ENCODE results near the gene DOCK2.
"Not testable (repeated sequence)": the region's sequence is repeated elsewhere in the genome, so short reads cannot be mapped to it uniquely, and the experiment has no call there.

Gene DOCK2

DNA sequence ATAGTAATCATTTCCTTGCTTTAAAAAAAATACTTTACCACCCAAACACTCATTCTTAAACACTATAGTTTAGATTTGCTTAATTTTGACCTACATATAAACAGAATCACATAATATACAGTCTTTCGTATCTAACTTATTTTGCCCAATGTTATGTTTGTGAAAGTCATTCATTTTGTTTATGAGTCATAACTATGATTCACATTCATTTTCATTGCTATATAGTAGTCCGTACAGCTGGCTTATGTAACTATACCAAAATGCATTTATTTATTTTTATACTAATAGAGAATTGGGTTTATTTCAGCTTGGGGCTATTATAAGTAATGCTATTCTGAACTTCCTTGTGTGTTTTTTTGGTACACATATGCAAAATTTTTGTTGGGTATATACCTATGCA lies 434.7 kb downstream of the DOCK2 start:
- ATAC-seq = no peak

DNA sequence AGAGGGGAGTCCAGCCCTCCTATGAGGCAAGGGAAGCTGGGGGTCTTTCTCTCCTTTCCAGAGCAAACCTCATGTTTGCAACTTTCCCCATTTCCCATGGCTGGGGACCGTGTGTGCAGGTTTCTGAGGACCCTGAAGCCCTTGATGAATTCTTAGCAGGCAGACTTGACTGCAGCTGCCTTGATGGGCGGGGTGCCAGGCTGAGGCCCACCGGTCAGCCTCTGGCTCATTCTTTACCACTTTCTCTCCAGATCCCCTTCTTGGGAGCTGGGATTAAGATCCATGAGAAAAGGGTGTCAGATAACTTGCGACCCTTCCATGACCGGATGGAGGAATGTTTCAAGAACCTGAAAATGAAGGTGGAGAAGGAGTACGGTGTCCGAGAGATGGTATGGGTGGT lies 438.6 kb downstream of the DOCK2 start:
- no peak for ATAC-seq

DNA sequence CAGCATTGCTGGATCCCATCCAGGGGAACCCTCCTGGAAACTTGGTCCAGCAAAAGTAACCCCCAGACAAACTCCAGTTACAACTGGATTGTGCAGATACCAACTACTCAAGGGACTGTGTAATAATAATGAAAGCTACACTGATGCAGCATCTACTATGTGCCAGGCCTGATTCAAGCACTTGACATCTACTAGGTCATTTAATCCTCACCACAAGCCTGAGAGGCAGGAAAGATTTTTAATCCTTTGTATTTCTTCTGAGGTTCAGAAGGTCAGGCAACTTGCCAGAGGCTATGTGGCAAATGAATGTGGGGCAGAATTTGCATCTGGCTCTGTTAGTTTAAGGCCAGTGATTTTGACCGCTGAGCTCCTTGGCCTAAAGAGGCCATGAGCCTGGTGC lies 439.1 kb downstream of the DOCK2 start:
- ATAC-seq = no peak

DNA sequence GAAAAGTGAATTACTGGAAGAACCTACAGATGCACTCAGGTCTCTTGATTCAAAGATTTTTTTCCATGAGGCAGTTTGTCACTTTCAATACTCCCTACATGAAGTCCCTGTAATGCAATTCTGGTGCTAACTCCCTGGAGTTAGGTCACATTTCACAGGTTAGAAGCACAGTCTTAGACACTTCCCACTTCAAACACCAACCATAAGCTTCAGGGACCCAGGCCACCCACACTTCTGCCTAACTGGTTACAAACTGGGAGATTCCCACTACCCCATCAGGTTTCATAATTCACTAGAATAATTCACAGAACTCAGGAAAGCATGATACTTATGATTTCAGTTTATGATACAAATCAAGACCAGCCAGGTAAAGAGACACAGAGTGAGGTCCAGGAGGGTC lies 439.7 kb downstream of the DOCK2 start:
- no peak for ATAC-seq

DNA sequence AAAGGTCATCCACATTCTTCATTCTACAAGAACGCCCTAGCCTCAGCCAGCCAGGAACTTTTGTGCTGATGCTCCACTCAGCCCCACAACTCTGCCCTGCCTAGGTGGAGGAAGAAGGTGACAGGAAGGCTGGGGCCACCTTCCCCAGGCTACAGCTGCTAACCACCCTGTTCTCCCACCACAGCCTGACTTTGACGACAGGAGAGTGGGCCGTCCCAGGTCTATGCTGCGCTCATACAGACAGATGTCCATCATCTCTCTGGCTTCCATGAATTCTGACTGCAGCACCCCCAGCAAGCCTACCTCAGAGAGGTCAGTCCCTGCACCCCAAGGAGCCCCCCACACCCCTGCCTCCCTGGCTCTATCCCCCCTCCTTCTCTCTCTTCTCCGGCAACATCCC lies 440.5 kb downstream of the DOCK2 start:
- no peak for ATAC-seq

DNA sequence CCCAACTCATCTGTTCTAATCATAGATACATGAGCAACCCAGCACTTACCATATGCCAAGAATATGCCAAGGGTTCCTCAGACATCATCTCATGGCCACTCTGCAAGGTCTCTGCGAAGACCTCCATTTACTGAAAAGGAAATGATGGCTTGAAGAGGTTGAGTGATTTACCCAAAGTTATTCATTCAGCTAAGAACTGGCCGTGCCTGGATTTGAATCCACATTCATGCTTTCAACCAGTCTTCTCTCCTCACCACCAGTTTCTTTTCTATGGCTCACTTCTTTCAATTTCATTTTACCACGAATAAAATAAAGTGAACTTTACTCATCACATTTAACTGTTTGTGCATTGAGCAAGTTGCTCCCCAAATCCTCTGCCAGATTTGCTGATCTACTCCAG lies 441.4 kb downstream of the DOCK2 start:
- no peak for ATAC-seq

DNA sequence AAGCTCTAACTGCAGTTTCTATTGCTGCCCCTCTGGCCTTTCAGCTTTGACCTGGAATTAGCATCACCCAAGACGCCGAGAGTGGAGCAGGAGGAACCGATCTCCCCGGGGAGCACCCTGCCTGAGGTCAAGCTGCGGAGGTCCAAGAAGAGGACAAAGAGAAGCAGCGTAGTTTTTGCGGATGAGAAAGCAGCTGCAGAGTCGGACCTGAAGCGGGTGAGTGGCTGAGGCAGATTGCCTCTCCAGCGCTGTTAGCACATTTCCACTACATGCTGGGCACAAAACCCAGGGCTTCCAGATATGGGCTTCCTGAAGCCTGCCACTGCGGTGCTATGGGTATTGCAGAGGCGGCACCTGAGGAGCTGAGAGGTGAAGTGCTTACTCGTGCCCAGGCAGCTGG lies 441.9 kb downstream of the DOCK2 start:
- ATAC-seq = no peak

DNA sequence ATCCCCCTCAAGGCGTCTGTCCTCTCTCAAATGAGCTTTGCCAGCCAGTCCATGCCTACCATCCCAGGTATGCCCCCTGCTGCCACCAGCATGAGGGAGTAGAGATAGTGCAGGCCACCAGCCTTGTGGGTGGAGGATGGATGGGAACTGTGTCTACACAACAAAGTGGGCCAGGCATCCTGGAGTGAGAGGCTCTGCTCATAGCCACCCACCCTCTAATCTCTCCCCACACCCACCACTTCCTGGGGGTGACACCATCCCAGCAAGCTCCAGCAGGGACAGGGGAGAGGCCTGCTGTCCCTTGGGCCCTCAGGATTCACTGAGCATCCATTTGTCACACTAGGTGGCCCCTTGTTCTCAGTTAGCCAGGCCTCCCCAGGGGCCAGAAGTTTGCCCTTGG lies 443.1 kb downstream of the DOCK2 start:
- ATAC-seq = no peak

DNA sequence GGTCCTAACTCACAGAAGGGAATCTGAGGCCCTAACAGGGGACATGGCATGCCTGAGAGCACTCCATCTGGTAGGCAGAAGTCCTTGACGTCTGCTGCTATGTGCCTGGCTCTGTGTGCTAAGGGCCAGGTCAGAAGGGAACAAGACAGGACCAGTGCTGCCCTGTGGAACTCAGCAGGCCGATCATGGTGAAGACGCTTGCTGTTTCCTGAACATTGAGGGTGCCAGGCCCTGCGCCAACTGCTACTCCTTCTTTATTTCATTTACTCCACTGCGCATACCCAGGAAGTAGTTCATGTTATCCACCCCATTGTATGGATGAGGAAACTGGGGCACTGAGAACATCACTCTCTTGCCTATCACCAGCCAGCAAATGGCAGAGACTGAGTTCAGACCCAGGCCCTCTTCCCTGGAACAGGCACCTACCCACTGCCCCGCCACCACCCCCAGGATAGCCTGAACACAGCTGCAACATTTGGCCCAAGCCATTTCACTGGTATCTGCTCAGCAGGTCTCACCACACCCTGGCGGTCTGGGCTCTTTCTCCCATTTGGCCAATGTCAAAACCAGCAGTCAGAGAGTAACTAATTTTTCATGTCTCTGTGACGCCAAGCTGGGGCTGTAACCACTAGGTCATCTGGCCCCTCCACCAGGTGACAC lies 443.8 kb downstream of the DOCK2 start:
- no peak for ATAC-seq

DNA sequence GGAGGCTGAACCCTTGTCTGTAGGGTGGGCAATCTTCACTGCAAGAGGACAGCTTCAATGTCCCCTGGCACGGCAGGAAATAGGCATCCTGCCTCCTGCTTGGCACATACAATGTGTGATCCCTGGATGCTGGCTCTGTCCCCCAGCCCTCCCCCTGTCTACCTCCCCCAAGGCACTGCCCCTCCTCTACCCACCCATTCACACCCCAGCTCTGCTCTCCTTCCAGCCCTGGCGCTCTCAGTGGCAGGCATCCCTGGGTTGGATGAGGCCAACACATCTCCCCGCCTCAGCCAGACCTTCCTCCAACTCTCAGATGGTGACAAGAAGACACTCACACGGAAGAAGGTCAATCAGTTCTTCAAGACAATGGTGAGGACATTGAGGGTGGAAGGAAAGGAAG lies 444.5 kb downstream of the DOCK2 start:
- ATAC-seq = no peak

DNA sequence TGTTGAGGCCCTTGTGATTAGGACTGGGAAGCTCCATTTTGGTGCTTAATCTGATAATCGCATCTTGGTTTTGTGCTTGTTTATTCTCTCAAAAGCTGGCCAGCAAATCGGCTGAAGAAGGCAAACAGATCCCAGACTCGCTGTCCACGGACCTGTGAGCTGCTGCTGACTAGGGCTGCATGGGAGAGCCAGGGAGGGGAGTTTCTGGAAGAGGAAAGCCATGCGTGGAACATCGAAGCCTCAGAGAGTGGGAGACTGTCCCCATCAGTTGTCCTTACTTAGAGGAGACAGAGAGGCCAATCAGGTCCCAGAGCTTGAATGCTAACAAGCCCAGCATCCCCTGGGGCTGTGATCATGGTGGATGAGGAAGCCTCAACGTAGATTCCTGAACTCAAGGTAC lies 445.6 kb downstream of the DOCK2 start:
- no peak for ATAC-seq

DNA sequence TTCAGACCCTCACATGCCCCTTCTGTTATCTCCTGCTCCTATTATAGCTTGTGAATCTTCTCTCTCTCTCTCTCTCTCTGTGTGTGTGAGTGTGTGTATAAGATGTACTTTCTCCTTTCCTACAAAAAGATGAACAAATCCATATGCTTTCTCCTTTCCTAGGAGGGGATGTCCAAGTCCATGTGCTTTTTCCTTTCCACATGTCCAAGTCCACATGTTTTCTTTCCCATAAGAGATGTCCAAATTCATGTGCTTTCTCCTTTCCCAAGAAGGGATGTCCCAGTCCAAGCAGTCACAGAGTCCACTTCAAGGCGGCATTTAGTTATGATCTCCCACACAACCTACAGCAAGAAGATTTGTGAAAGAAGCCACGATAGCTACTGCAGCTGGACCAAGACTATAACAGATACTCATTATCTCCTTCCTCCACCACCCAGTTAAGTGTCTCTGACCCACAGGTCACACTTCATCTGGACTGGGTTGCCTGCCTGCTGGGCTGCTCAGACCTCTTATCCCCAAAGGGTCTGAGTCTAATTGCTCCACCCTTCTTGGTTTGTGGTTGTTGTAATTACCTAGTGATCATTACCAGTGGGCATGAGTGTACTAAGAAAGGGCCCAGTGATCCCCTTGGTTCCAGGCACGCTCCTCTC lies 450.2 kb downstream of the DOCK2 start:
- no peak for ATAC-seq

DNA sequence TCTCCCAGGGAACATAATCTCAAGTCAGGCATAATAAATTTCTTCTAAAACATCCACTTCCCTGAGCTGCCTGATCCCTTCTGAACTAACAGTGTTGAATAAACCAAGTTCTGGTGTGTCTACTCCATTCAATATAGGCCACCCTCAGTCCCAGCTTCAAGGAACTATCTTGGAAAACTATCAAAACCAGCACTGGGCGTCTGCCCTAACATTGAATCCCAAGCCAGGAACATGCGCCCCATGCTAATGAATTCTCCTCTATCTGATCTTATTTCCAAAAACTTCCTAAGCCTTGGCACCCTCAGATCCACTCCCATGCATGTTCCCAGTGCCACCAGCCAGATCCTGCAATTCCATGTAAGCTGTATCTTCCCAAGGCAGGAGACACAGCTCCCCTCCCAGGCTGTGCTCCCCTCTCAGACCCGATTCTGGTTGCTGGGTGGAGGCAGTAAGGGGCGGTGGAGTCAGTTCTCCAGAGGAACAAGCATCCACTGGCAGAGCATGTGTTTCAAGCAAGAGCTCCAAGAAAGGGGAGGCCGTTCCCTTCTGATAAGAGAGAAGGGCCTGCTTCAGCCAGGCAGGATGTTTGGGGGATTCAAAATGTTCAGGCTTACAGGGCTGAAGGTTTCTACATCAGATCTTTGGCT lies 455.5 kb downstream of the DOCK2 start:
- no peak for ATAC-seq

DNA sequence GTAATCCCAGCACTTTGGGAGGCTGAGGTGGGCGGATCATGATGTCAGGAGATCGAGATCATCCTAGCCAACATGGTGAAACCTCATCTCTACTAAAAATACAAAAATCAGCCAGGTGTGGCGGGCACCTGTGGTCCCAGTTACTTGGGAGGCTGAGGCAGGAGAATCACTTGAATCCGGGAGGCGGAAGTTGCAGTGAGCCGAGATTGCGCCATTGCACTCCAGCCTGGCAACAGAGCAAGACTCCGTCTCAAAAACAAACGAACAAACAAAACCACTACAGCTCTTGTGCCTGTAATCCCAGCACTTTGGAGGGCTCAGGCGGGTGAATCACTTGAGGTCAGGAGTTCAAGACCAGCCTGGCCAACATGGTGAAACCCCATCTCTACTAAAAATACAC lies 457.3 kb downstream of the DOCK2 start:
- not testable (repeated sequence) for ATAC-seq

DNA sequence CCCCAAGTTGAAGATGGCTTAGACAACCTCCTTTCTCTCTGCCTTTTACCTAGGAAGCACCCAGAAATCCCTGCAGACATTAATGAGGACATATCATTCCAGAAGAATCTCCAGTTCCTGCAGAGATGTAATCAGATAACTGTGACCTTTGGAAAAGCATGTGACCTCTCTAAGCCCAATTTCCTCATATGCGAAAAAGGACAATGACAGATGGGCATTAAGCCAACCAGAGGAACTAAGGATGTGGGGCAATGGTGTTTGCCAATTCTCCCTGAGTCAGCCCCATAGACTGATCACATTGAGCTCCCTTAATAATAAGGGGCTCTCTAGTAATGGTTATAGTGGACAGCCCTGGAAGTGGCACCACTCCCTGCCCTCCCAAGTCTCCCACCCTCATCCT lies 458.6 kb downstream of the DOCK2 start:
- ATAC-seq = no peak

DNA sequence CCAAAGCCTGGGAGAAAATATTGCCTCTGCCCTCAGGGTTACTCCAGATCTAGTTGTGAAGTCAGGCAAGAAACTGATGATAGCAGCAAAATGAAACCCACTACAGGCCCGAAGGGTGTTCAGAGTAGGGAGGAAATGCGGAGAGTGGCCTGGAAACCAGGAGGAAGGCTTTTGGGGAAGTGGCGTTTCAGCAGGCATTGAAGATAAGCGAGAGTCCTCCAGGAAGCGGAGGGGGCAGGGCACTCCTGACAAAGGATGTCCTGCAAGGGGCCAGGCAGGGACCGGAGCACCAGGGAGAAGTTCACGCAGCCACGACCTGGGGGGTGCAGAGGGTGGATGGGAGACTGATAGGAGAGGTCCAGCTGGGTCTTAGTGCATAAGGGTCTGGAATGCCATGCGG lies 460.9 kb downstream of the DOCK2 start:
- no peak for ATAC-seq

DNA sequence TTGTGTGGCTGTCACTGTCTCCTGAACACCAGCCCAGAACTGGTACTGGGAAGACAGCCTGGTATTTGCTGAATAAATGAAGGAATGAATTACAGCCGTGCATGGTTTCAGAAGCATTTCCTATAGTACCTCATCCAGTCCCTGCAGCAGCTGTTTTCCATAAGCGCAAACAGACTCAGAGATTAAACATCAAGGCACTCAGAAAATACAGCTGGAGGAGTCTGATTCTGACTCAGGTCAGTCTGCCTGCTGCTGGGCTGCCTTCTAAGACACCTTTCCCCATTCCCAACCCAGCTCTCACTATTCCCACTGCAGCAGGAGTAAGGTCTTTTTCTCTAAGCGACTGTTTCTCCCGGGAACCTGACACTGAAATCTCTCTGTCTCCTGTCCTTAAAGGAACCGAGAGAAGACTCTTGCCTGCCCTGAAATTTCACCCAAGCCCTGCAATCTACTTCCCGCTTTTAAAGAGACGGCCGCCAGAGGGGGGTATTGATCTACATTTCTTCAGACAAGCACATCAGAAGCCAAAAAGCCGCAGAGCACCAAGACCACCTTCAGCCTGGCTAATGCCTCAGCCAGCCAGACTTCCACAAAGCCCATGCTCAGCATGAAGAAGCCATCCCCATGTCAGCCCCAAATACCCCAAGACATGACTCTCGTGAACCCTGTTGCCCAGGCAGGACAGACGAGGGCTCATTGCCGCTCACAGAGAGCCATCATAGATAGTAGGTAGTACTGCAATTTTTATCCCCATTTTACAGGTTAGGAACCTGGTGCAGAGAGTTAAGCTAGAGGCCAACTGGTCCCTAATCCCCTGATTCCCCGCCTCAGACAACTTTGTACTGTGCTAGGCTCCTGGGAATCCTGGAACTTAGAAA lies 463.2 kb downstream of the DOCK2 start:
- ATAC-seq = peak in 1 of 2 donors; percentile 33

DNA sequence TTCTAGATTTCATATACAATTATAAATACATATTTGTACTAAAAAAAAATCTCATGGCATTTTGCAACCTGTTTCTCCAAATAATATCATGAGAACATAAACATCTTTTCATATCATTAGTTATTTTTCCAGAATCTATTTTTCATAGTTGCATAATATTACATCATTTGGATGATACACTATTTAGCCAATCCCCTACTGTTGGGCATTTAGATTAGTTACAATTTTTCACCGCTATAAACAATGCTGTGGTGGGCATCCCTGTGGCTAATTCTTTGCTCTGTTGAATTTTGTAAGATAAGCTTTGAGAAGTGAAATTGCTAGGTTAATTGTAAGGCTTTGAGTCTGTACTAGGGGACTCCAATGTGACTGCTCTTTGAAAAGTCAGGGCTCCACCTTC lies 466.4 kb downstream of the DOCK2 start:
- no peak for ATAC-seq

DNA sequence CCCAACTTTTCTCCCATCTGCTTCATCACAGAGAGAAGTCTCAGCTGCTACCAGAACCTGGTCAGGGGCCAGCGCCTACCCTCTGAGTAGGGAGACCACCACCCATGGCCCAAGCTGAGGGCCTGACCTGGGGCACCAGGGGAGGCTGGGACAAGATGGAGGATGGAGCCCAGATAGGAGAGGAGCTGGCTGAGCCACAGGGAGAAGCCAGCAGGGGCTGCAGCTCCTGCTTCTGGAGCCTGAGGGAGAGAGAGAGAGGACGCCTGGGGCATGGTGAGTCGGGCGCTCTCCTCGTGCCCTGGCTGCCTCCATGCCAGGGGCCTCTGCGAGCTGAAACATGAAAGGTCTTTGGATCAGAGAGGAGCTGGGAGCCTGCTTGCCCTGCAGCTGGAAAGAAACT lies 467.2 kb downstream of the DOCK2 start:
- no peak for ATAC-seq

DNA sequence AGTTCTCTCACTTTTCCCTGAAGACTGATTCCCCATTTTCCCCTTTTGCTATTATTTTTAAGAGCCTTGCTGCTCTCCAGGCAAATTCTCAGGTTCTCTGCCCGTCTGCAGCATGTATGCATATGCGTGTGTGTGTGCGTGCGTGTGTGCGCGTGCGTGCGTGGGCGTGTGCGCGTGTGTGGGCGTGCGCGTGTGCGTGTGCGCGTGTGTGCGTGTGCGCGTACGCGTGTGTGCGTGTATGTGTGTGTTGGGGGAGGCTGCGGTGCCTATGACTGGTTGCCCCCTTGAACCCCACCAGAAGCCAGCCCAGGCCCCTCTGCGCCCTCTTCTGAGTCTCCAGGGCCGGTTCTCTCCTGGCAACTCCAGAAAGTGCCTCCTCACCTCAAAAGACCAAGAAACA lies 467.6 kb downstream of the DOCK2 start:
- ATAC-seq = no peak

DNA sequence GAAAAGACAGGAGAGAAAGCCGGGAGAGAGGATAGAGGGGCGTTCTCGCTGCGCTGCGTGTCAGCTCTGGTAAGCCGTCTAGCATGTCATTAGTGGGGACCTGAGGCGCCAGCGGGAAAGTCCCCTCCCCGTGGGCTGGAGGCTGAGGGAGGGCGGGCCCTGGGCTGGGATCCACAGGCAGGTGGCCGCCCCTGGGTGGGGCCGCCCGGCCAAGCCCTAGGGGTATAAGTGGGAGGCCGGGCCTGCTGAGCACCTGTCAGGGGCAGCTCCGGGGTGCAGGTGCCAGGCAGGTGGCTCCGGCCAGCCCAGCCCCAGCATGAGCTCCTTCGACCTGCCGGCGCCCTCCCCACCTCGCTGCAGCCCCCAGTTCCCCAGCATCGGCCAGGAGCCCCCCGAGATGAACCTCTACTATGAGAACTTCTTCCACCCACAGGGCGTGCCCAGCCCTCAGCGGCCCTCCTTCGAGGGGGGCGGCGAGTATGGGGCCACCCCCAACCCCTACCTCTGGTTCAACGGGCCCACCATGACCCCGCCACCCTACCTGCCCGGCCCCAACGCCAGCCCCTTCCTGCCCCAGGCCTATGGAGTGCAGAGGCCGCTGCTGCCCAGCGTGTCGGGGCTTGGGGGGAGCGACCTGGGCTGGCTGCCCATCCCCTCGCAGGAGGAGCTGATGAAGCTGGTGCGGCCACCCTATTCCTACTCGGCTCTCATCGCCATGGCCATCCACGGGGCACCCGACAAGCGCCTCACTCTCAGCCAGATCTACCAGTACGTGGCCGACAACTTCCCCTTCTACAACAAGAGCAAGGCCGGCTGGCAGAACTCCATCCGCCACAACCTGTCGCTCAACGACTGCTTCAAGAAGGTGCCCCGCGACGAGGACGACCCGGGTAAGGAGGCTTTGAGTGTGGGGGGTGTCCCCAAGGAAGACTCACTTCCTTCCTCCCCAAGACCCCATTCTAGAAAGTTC lies 468.9 kb downstream of the DOCK2 start, which contains the start of gene FOXI1:
FOXI1 (plus strand) TSS at position 256 of the 970 bp plus-strand sequence; CDS start at position 317, 61 bp downstream.
- ATAC-seq = no peak

DNA sequence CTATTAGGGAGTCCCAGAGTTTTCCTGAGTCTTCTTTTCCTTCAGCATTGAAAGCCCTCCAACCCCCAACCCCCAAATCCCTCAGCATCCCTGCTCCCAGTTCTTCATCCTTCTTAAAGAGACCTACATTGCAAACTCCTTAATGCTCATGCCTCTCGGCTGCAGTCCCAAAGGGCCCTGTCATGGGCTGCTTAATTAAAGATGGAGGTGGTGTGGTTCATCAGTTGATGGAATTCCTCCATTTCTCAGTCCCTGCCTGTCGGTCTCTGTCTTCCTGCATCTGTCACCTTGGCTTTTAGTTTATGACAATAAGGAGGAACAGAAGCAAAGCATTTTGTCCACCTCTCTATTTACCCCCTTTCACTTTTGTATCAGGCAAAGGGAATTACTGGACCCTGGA lies 470.6 kb downstream of the DOCK2 start:
- no peak for ATAC-seq

Data from activated CD4-positive, CD25-positive, alpha-beta regulatory T cell treated with anti-CD3 and anti-CD28 coated beads, Interleukin-2, amount 50 U/mL, for 24 hours (primary cell).